ENCODE results near the gene HIKESHI. TPM values are rescaled to one million over a fixed set of nuclear protein-coding genes. Genes with fewer than 3 reads are reported as not detected.

The HIKESHI gene
- polyA plus RNA-seq, 1 of the 3 experiments (the other 2 are of a cell fraction) = 62.3 TPM

GRCh38 chr11:86264649-86265048 is 37.4 kb upstream of the HIKESHI start:
- WGBS (ENCODE audit: low lambda C conversion rate) = 93% methylated on average over 2 of the region's 2 CpGs
- Histone ChIP-seq H3K27me3 (ENCODE audit: insufficient read depth) (no peaks in the 10 kb centered on the region), H3K9ac (no peak overlapping the region), H3K79me2 (ENCODE audit: insufficient read depth) (peaks cover 7% of the 10 kb centered on the region; the same call in 1 of the 2 replicates), H3K4me2 (no peak overlapping the region), H2AFZ (ENCODE audit: low read depth) (no peak overlapping the region), H3K36me3 (replicated peaks in 1 of 2; ENCODE audit: control insufficient read depth in 1 of 2, insufficient read depth in 2 of 2, low read length in 1 of 2) (peaks cover 24 to 50% of the 10 kb centered on the region in 2 experiments), H3K4me1 (ENCODE audit: control insufficient read depth in 1 of 2, insufficient read depth in 2 of 2, low read depth in 1 of 2, low read length in 1 of 2) (no peaks in the 10 kb centered on the region), H3K9me2 (no peaks in the 10 kb centered on the region), H3K4me3 (ENCODE audit: low read depth in 2 of 2, low read length in 1 of 2) (no peak overlapping the region), H3F3A (replicated peaks; ENCODE audit: insufficient read depth) (peaks cover 14% of the 10 kb centered on the region), H4K20me1 (ENCODE audit: insufficient read depth) (no peaks in the 10 kb centered on the region), H3K27ac (ENCODE audit: low read depth in 2 of 2, low read length in 1 of 2) (no peak overlapping the region), H3K9me3 (no peaks in the 10 kb centered on the region)
- ChIA-PET POLR2A (no interaction called here), CTCF (no interaction called here)
- no peak for TF ChIP-seq EZH2phosphoT487 (IDR thresholded peaks at IDR 0.05; ENCODE audit: borderline replicate concordance, low read depth)
- TF ChIP-seq USF1 (IDR thresholded peaks at IDR 0.05; ENCODE audit: borderline replicate concordance, low read depth) = no peak
- TF ChIP-seq EP300 (IDR thresholded peaks at IDR 0.05; ENCODE audit: borderline replicate concordance in 1 of 2, low read depth in 1 of 2, low read length in 1 of 2) = no peak
- TF ChIP-seq POLR2AphosphoS5 (IDR thresholded peaks at IDR 0.05; ENCODE audit: low read depth, low read length) = no peak
- TF ChIP-seq SIN3A (IDR thresholded peaks at IDR 0.05; ENCODE audit: borderline replicate concordance, low read depth, low read length) = no peak
- no peak for TF ChIP-seq GATA2 (CRISPR knock-in tag; IDR thresholded peaks at IDR 0.05)
- no peak for TF ChIP-seq TAF1 (IDR thresholded peaks at IDR 0.05; ENCODE audit: borderline replicate concordance, low read depth, low read length)
- no peak for TF ChIP-seq ELF1 (IDR thresholded peaks at IDR 0.05)
- TF ChIP-seq, protein P1, sequence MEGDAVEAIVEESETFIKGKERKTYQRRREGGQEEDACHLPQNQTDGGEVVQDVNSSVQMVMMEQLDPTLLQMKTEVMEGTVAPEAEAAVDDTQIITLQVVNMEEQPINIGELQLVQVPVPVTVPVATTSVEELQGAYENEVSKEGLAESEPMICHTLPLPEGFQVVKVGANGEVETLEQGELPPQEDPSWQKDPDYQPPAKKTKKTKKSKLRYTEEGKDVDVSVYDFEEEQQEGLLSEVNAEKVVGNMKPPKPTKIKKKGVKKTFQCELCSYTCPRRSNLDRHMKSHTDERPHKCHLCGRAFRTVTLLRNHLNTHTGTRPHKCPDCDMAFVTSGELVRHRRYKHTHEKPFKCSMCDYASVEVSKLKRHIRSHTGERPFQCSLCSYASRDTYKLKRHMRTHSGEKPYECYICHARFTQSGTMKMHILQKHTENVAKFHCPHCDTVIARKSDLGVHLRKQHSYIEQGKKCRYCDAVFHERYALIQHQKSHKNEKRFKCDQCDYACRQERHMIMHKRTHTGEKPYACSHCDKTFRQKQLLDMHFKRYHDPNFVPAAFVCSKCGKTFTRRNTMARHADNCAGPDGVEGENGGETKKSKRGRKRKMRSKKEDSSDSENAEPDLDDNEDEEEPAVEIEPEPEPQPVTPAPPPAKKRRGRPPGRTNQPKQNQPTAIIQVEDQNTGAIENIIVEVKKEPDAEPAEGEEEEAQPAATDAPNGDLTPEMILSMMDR (IDR thresholded peaks at IDR 0.05) = no peak
- no peak for TF ChIP-seq NFIC (IDR thresholded peaks at IDR 0.05; ENCODE audit: borderline replicate concordance)
- TF ChIP-seq CHD2 (IDR thresholded peaks at IDR 0.05; ENCODE audit: low read length, partially characterized antibody) = no peak
- TF ChIP-seq FOSL2 (IDR thresholded peaks at IDR 0.05; ENCODE audit: borderline replicate concordance, low read depth) = no peak
- TF ChIP-seq, protein P2, sequence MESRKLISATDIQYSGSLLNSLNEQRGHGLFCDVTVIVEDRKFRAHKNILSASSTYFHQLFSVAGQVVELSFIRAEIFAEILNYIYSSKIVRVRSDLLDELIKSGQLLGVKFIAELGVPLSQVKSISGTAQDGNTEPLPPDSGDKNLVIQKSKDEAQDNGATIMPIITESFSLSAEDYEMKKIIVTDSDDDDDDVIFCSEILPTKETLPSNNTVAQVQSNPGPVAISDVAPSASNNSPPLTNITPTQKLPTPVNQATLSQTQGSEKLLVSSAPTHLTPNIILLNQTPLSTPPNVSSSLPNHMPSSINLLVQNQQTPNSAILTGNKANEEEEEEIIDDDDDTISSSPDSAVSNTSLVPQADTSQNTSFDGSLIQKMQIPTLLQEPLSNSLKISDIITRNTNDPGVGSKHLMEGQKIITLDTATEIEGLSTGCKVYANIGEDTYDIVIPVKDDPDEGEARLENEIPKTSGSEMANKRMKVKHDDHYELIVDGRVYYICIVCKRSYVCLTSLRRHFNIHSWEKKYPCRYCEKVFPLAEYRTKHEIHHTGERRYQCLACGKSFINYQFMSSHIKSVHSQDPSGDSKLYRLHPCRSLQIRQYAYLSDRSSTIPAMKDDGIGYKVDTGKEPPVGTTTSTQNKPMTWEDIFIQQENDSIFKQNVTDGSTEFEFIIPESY (IDR thresholded peaks at IDR 0.05; ENCODE audit: borderline replicate concordance, low read depth) = no peak
- no peak for TF ChIP-seq MXI1 (IDR thresholded peaks at IDR 0.05; ENCODE audit: low read depth, low read length)
- TF ChIP-seq, protein P3, sequence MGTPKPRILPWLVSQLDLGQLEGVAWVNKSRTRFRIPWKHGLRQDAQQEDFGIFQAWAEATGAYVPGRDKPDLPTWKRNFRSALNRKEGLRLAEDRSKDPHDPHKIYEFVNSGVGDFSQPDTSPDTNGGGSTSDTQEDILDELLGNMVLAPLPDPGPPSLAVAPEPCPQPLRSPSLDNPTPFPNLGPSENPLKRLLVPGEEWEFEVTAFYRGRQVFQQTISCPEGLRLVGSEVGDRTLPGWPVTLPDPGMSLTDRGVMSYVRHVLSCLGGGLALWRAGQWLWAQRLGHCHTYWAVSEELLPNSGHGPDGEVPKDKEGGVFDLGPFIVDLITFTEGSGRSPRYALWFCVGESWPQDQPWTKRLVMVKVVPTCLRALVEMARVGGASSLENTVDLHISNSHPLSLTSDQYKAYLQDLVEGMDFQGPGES (IDR thresholded peaks at IDR 0.05; ENCODE audit: low read depth, low read length) = no peak
- no peak for TF ChIP-seq GABPA (IDR thresholded peaks at IDR 0.05; ENCODE audit: low read depth)
- TF ChIP-seq TEAD4 (IDR thresholded peaks at IDR 0.05; ENCODE audit: borderline replicate concordance, insufficient read depth) = no peak
- no peak for DNase-seq

Data from SK-N-SH (cell line).